Peyer's patch (tissue), 4 donors: Measurements from ENCODE around the gene AUTS2. TPM values are rescaled to one million over a fixed set of nuclear protein-coding genes. Genes with fewer than 3 reads are reported as not detected.

ENCODE experiments used
- DNase-seq, 3 donors: peaks; one replicate each; pipeline ENCODE4 v3.0.0-alpha.2; 2017 to 2019
- H3K27ac ChIP-seq, 4 donors: fragments of 200-600 bp; sonication (generic); one replicate each; pipeline ENCODE4 v1.5.1; 2016 to 2019
- H3K27me3 ChIP-seq, 2 donors: fragments of 200-600 bp; sonication (generic); one replicate each; pipeline ENCODE4 v1.5.1; 2019
- H3K36me3 ChIP-seq, 3 donors: fragments of 200-600 bp; sonication (generic); one replicate each; pipeline ENCODE4 v1.5.1; 2016 to 2019
- H3K4me1 ChIP-seq, 4 donors: fragments of 200-600 bp; sonication (generic); one replicate each; pipeline ENCODE4 v1.5.1; 2016 to 2019
- H3K4me3 ChIP-seq, 4 donors: fragments of 200-600 bp; sonication (generic); 1 replicate in 3 of 4; 2 replicates in 1 of 4; pipeline ENCODE4 v1.5.1; 2016 to 2019; ENCODE audit warnings: mild to moderate bottlenecking in 1 of 4
- H3K9me3 ChIP-seq, 4 donors: fragments of 200-600 bp; sonication (generic); one replicate each; pipeline ENCODE4 v1.5.1; 2016 to 2019; ENCODE audit warnings: mild to moderate bottlenecking in 1 of 4
- POLR2A ChIP-seq, 2 donors: fragments of 450-650 bp; IDR thresholded peaks; one replicate each; pipeline ENCODE4 v1.5.1; 2017; ENCODE audit warnings: antibody characterized with exemption in 2 of 2, mild to moderate bottlenecking in 2 of 2, moderate library complexity in 2 of 2
- total RNA-seq, 4 donors: library from RNA; depleted of rRNA; stranded (reverse); fragments of >200 nt; gene quantifications; one replicate each; pipeline ENCODE4 v1.1.0, GENCODE V29; 2016
- TF ChIP-seq, protein P1 (sequence below), 6 experiments: fragments of 450-650 bp in 4 of 6; fragments of 200-600 bp in 2 of 6; sonication (generic) in 1 of 6; IDR thresholded peaks; one replicate each; pipeline ENCODE4 v1.5.1; 2017 to 2019; ENCODE audit warnings: antibody characterized with exemption in 6 of 6, mild to moderate bottlenecking in 3 of 6, moderate library complexity in 1 of 6

The AUTS2 gene
- total RNA-seq, 4 donors from 2014 or later: 55.9 to 90.0 (median 72.6) TPM

DNA sequence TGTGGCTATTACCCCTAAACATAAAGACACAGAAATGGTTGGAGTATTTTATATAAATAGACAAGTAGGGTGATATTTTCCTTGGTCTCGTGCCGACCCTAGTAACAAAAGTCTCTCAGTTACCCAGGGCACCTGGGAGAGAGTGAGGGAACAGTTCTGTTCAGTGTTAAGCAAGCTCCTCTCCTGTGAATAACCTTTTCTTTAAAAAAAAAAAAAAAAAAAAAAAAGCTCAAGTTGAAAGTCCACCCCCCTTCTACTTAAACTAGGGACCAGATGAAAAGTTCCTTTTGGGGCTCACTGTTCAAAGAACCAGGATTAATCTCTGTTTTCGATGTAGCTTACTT is 896.7 kb downstream of the AUTS2 start:
- H3K36me3 ChIP-seq: no peaks in the 10 kb centered on the region
- TF ChIP-seq, protein P1, sequence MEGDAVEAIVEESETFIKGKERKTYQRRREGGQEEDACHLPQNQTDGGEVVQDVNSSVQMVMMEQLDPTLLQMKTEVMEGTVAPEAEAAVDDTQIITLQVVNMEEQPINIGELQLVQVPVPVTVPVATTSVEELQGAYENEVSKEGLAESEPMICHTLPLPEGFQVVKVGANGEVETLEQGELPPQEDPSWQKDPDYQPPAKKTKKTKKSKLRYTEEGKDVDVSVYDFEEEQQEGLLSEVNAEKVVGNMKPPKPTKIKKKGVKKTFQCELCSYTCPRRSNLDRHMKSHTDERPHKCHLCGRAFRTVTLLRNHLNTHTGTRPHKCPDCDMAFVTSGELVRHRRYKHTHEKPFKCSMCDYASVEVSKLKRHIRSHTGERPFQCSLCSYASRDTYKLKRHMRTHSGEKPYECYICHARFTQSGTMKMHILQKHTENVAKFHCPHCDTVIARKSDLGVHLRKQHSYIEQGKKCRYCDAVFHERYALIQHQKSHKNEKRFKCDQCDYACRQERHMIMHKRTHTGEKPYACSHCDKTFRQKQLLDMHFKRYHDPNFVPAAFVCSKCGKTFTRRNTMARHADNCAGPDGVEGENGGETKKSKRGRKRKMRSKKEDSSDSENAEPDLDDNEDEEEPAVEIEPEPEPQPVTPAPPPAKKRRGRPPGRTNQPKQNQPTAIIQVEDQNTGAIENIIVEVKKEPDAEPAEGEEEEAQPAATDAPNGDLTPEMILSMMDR (IDR thresholded peaks at IDR 0.05): no peak
- TF ChIP-seq POLR2A (IDR thresholded peaks at IDR 0.05): no peak
- no peaks in the 10 kb centered on the region for H3K4me1 ChIP-seq
- no peak overlapping the region for H3K4me3 ChIP-seq
- H3K27ac ChIP-seq: no peak overlapping the region
- H3K9me3 ChIP-seq: no peaks in the 10 kb centered on the region
- H3K27me3 ChIP-seq: no peaks in the 10 kb centered on the region
- DNase-seq: no peak

DNA sequence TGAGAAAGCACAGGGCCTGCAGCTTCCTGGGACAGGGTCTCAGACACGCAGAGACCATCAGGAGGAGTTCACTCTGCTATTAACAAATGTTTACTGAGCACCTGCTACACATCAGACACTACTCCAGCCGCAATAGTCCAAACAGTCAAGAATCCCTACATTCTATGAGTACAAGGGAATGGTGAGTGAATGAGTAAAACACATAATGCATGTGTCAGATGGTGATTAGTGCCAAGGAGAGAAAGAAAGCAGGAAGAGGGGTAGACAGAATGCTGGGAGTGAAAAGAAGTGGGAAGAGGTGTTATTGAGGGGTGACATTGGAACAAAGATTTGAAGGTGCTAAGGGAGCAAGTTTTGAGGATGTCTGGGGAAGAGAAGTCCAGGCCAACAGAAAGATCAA is 899.5 kb downstream of the AUTS2 start:
- no peak for TF ChIP-seq POLR2A (IDR thresholded peaks at IDR 0.05)
- TF ChIP-seq, protein P1 (IDR thresholded peaks at IDR 0.05): no peak
- H3K27me3 ChIP-seq: no peaks in the 10 kb centered on the region
- no peak for DNase-seq
- H3K4me1 ChIP-seq: no peaks in the 10 kb centered on the region
- no peak overlapping the region for H3K27ac ChIP-seq
- H3K9me3 ChIP-seq: no peaks in the 10 kb centered on the region
- no peaks in the 10 kb centered on the region for H3K36me3 ChIP-seq
- no peak overlapping the region for H3K4me3 ChIP-seq

DNA sequence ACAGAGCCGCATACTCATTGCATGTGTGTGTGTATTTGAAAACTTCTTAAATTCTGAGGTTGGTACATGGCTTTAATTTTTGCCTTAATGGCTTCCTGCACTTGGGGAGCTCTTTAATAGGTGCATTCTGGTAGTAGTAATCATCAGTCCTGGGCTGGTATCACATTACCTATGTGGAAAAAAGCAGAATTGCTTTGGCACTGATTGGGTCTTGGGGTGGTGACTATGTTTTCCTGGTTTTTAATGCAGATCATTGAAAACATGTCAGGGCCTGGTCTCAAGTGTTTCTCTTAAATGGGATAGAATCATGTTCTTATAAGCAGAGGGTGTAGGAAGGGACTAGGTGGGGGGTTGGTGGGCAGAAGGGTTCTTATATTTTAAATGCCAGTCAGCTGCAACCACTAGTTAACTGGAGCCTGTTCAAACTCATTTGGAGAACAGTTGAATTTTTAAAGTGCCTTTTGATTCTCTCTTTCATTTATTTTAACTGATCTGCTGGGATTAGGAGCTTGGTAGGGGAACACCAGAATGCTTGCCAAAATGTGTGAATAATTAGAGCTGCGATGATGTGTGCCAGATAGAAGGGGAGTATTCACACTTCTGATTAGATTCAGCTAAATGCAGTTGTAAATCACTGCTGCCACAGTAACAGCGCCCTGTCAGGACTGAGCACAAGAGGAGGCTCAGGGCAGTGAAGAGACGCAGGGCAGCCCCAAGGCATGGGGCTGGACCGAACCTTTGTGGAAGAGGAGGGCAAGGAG is 900.1 kb downstream of the AUTS2 start:
- H3K27me3 ChIP-seq: no peaks in the 10 kb centered on the region
- no peak for DNase-seq
- H3K9me3 ChIP-seq: no peaks in the 10 kb centered on the region
- no peak overlapping the region for H3K4me3 ChIP-seq
- no peaks in the 10 kb centered on the region for H3K36me3 ChIP-seq
- H3K4me1 ChIP-seq: no peaks in the 10 kb centered on the region
- no peak overlapping the region for H3K27ac ChIP-seq
- no peak for TF ChIP-seq POLR2A (IDR thresholded peaks at IDR 0.05)
- TF ChIP-seq, protein P1 (IDR thresholded peaks at IDR 0.05): no peak

DNA sequence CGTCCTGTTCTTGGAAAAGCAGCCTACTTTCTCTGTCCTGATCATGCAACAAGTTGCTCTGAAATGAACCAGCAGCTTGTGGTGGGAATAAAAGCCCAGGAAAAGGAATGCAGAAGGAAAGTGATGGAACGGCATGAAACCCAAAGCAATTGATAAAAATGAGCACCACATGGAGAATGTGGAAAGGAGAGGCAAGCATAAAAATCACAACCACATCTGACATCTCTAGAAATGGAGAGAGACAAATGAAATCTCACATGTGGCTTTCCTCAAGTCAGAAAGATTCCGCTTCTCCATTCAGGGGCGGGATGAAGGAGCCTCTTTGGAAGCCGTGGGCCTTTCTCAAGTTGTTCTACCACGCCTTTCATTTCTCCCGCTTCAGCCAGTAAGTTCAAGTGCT is 902.0 kb downstream of the AUTS2 start:
- H3K9me3 ChIP-seq: no peaks in the 10 kb centered on the region
- no peaks in the 10 kb centered on the region for H3K4me1 ChIP-seq
- TF ChIP-seq, protein P1 (IDR thresholded peaks at IDR 0.05): no peak
- TF ChIP-seq POLR2A (IDR thresholded peaks at IDR 0.05): no peak
- no peak overlapping the region for H3K4me3 ChIP-seq
- no peaks in the 10 kb centered on the region for H3K36me3 ChIP-seq
- H3K27ac ChIP-seq: no peak overlapping the region
- no peak for DNase-seq
- no peaks in the 10 kb centered on the region for H3K27me3 ChIP-seq

DNA sequence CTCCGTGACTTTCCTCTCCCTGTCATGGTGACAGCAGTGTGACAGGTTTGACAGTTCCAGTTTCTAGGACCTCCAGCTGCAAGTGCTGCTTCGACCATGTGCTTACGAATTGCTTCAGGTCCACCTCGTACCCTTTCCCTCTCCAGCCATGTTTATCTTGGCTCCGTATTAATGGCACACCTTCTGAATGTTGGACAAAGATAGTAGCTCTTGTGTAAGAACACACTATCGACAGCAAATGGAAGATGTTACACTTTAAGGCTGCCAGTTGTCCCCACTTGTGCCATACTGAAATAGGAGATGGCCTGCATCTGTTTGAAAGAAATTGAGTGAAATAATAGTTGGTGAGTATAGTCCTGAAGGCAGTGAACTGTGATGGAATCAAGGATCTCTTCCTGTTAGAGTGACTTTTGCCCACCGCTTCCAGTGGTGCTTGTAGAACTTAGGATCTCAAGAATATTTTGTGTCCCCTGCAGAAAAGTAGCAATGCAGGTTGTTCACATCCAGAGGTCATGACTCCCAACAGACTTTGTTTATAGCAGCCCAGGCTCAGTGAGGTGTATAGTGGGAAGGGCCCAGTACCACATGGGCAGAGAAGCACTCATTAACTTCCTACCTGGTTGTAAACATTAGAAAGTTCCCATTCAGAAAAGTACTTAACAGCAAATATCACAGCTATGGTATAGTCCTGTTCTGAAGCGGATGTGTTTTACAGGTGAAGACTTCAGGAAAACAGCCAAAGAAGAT is 904.0 kb downstream of the AUTS2 start:
- no peak for TF ChIP-seq POLR2A (IDR thresholded peaks at IDR 0.05)
- TF ChIP-seq, protein P1 (IDR thresholded peaks at IDR 0.05): no peak
- no peaks in the 10 kb centered on the region for H3K36me3 ChIP-seq
- H3K4me1 ChIP-seq: no peaks in the 10 kb centered on the region
- H3K27me3 ChIP-seq: no peaks in the 10 kb centered on the region
- no peak overlapping the region for H3K4me3 ChIP-seq
- no peak overlapping the region for H3K27ac ChIP-seq
- DNase-seq: no peak
- H3K9me3 ChIP-seq: no peaks in the 10 kb centered on the region
